Measurements from ENCODE around the gene B2M. TPM values are rescaled to one million over a fixed set of nuclear protein-coding genes. Genes with fewer than 3 reads are reported as not detected.

Gene B2M
- 5,189 TPM for polyA plus RNA-seq (2012; ENCODE audit: low read depth, missing spikeins)

GRCh38 chr15:44711096-44711742, at the start of gene B2M, which contains the start of gene PATL2:
TSS of gene B2M (plus strand) at chr15:44711517. CDS start at chr15:44711547, 30 bp downstream.
TSS of gene PATL2 (minus strand) at chr15:44711323. CDS start at chr15:44676490, 34,833 bp downstream.
- TF ChIP-seq POU2F2 (IDR thresholded peaks at IDR 0.05; ENCODE audit: low read depth, low read length) (peak; percentile 97), PAX5 (IDR thresholded peaks at IDR 0.05; ENCODE audit: insufficient read depth, low read length, severe bottlenecking) (peak; percentile 51), SPI1 (IDR thresholded peaks at IDR 0.05; ENCODE audit: low read depth, low read length) (no peak), POLR2AphosphoS5 (IDR thresholded peaks at IDR 0.05; ENCODE audit: low read depth, low read length) (peak; percentile 100), TAF1 (IDR thresholded peaks at IDR 0.05; ENCODE audit: low read depth, low read length) (peak; percentile 98), POLR2A (IDR thresholded peaks at IDR 0.05; ENCODE audit: low read depth, low read length) (peak; percentile 100)
- DNase-seq (ENCODE audit: insufficient read length, low spot score) (no peak), FAIRE-seq (peak; percentile 91)

- FAIRE-seq = no peak
- DNase-seq (ENCODE audit: insufficient read length, low spot score) = no peak
- TF ChIP-seq POLR2A (IDR thresholded peaks at IDR 0.05; ENCODE audit: low read depth, low read length) = no peak
- no peak for TF ChIP-seq PAX5 (IDR thresholded peaks at IDR 0.05; ENCODE audit: insufficient read depth, low read length, severe bottlenecking)
- no peak for TF ChIP-seq POLR2AphosphoS5 (IDR thresholded peaks at IDR 0.05; ENCODE audit: low read depth, low read length)
- no peak for TF ChIP-seq POU2F2 (IDR thresholded peaks at IDR 0.05; ENCODE audit: low read depth, low read length)
- no peak for TF ChIP-seq TAF1 (IDR thresholded peaks at IDR 0.05; ENCODE audit: low read depth, low read length)
- TF ChIP-seq SPI1 (IDR thresholded peaks at IDR 0.05; ENCODE audit: low read depth, low read length) = no peak
Observed at GRCh38 chr15:44661576-44661975, 49.7 kb upstream of the B2M start.

GRCh38 chr15:44662478-44663409, 48.6 kb upstream of the B2M start:
- TF ChIP-seq SPI1 (IDR thresholded peaks at IDR 0.05; ENCODE audit: low read depth, low read length) (no peak), PAX5 (IDR thresholded peaks at IDR 0.05; ENCODE audit: insufficient read depth, low read length, severe bottlenecking) (peak; percentile 64), POLR2A (IDR thresholded peaks at IDR 0.05; ENCODE audit: low read depth, low read length) (0 out of 2 replicates have a peak, but pooled peaks have one; percentile 46), POU2F2 (IDR thresholded peaks at IDR 0.05; ENCODE audit: low read depth, low read length) (peak; percentile 35; the same call in 1 of the 2 replicates), TAF1 (IDR thresholded peaks at IDR 0.05; ENCODE audit: low read depth, low read length) (0 out of 2 replicates have a peak, but pooled peaks have one; percentile 13), POLR2AphosphoS5 (IDR thresholded peaks at IDR 0.05; ENCODE audit: low read depth, low read length) (no peak)
- DNase-seq (ENCODE audit: insufficient read length, low spot score) (peak; percentile 35), FAIRE-seq (no peak)

GRCh38 chr15:44663410-44664308, 47.7 kb upstream of the B2M start, which contains the start of gene SPG11:
TSS of gene SPG11 (minus strand) at chr15:44663662. CDS start at chr15:44663647, 15 bp downstream.
- peak; percentile 93 for TF ChIP-seq TAF1 (IDR thresholded peaks at IDR 0.05; ENCODE audit: low read depth, low read length)
- TF ChIP-seq POLR2A (IDR thresholded peaks at IDR 0.05; ENCODE audit: low read depth, low read length) = peak; percentile 97
- TF ChIP-seq SPI1 (IDR thresholded peaks at IDR 0.05; ENCODE audit: low read depth, low read length) = peak; percentile 58
- no peak for TF ChIP-seq PAX5 (IDR thresholded peaks at IDR 0.05; ENCODE audit: insufficient read depth, low read length, severe bottlenecking)
- peak; percentile 6 for TF ChIP-seq POU2F2 (IDR thresholded peaks at IDR 0.05; ENCODE audit: low read depth, low read length)
- peak; percentile 94 for TF ChIP-seq POLR2AphosphoS5 (IDR thresholded peaks at IDR 0.05; ENCODE audit: low read depth, low read length)
- DNase-seq (ENCODE audit: insufficient read length, low spot score) (peak; percentile 72), FAIRE-seq (peak; percentile 100)

GRCh38 chr15:44666210-44667038, 44.9 kb upstream of the B2M start:
- TF ChIP-seq POLR2AphosphoS5 (IDR thresholded peaks at IDR 0.05; ENCODE audit: low read depth, low read length) (no peak), POU2F2 (IDR thresholded peaks at IDR 0.05; ENCODE audit: low read depth, low read length) (peak; percentile 66; the same call in 1 of the 2 replicates), SPI1 (IDR thresholded peaks at IDR 0.05; ENCODE audit: low read depth, low read length) (peak; percentile 86), PAX5 (IDR thresholded peaks at IDR 0.05; ENCODE audit: insufficient read depth, low read length, severe bottlenecking) (no peak), TAF1 (IDR thresholded peaks at IDR 0.05; ENCODE audit: low read depth, low read length) (no peak), POLR2A (IDR thresholded peaks at IDR 0.05; ENCODE audit: low read depth, low read length) (no peak)
- FAIRE-seq (peak; percentile 80), DNase-seq (ENCODE audit: insufficient read length, low spot score) (no peak)

GRCh38 chr15:44667039-44667360, 44.3 kb upstream of the B2M start:
- DNase-seq (ENCODE audit: insufficient read length, low spot score) (no peak), FAIRE-seq (no peak)
- TF ChIP-seq POLR2A (IDR thresholded peaks at IDR 0.05; ENCODE audit: low read depth, low read length) (no peak), TAF1 (IDR thresholded peaks at IDR 0.05; ENCODE audit: low read depth, low read length) (no peak), SPI1 (IDR thresholded peaks at IDR 0.05; ENCODE audit: low read depth, low read length) (no peak), POLR2AphosphoS5 (IDR thresholded peaks at IDR 0.05; ENCODE audit: low read depth, low read length) (no peak), POU2F2 (IDR thresholded peaks at IDR 0.05; ENCODE audit: low read depth, low read length) (no peak), PAX5 (IDR thresholded peaks at IDR 0.05; ENCODE audit: insufficient read depth, low read length, severe bottlenecking) (no peak)

- TF ChIP-seq SPI1 (IDR thresholded peaks at IDR 0.05; ENCODE audit: low read depth, low read length) (no peak), PAX5 (IDR thresholded peaks at IDR 0.05; ENCODE audit: insufficient read depth, low read length, severe bottlenecking) (no peak), TAF1 (IDR thresholded peaks at IDR 0.05; ENCODE audit: low read depth, low read length) (no peak), POLR2AphosphoS5 (IDR thresholded peaks at IDR 0.05; ENCODE audit: low read depth, low read length) (no peak), POLR2A (IDR thresholded peaks at IDR 0.05; ENCODE audit: low read depth, low read length) (no peak), POU2F2 (IDR thresholded peaks at IDR 0.05; ENCODE audit: low read depth, low read length) (no peak)
- DNase-seq (ENCODE audit: insufficient read length, low spot score) = no peak
- FAIRE-seq = no peak
Observed at GRCh38 chr15:44668921-44669320, 42.4 kb upstream of the B2M start.
